ENCODE data around the gene CTNNA3. TPM values are rescaled to one million over a fixed set of nuclear protein-coding genes. Genes with fewer than 3 reads are reported as not detected.

Gene CTNNA3
- total RNA-seq, 1 donor from 2014 or later, result 3.3 TPM

- H3K36me3 Mint-ChIP-seq (ENCODE audit: unreplicated experiment), result no peaks in the 10 kb centered on the region
- H3K27ac Mint-ChIP-seq (ENCODE audit: unreplicated experiment), result no peak overlapping the region
- no peaks in the 10 kb centered on the region for H3K27me3 Mint-ChIP-seq (ENCODE audit: unreplicated experiment)
- H3K9me3 Mint-ChIP-seq (ENCODE audit: unreplicated experiment), result no peaks in the 10 kb centered on the region
- no peak overlapping the region for H3K4me3 Mint-ChIP-seq (ENCODE audit: unreplicated experiment)
- TF ChIP-seq CTCF (IDR thresholded peaks at IDR 0.05; ENCODE audit: partially characterized antibody, unreplicated experiment), result no peak
- H3K4me1 Mint-ChIP-seq (ENCODE audit: low read depth, unreplicated experiment), result peaks cover 2% of the 10 kb centered on the region
- no peak for DNase-seq
These were observed 576.3 kb downstream of the CTNNA3 start for GRCh38 chr10:67119651-67120050.

- peaks cover 2% of the 10 kb centered on the region for H3K4me1 Mint-ChIP-seq (ENCODE audit: low read depth, unreplicated experiment)
- no peak for DNase-seq
- no peaks in the 10 kb centered on the region for H3K36me3 Mint-ChIP-seq (ENCODE audit: unreplicated experiment)
- H3K27me3 Mint-ChIP-seq (ENCODE audit: unreplicated experiment), result peaks cover 2% of the 10 kb centered on the region
- no peak overlapping the region for H3K4me3 Mint-ChIP-seq (ENCODE audit: unreplicated experiment)
- no peak for TF ChIP-seq CTCF (IDR thresholded peaks at IDR 0.05; ENCODE audit: partially characterized antibody, unreplicated experiment)
- H3K27ac Mint-ChIP-seq (ENCODE audit: unreplicated experiment), result no peak overlapping the region
- H3K9me3 Mint-ChIP-seq (ENCODE audit: unreplicated experiment), result no peaks in the 10 kb centered on the region
These were observed 580.0 kb downstream of the CTNNA3 start for GRCh38 chr10:67115972-67116371.

- no peaks in the 10 kb centered on the region for H3K9me3 Mint-ChIP-seq (ENCODE audit: unreplicated experiment)
- H3K27me3 Mint-ChIP-seq (ENCODE audit: unreplicated experiment), result peaks cover 2% of the 10 kb centered on the region
- H3K27ac Mint-ChIP-seq (ENCODE audit: unreplicated experiment), result no peak overlapping the region
- no peaks in the 10 kb centered on the region for H3K36me3 Mint-ChIP-seq (ENCODE audit: unreplicated experiment)
- H3K4me3 Mint-ChIP-seq (ENCODE audit: unreplicated experiment), result no peak overlapping the region
- peaks cover 2% of the 10 kb centered on the region for H3K4me1 Mint-ChIP-seq (ENCODE audit: low read depth, unreplicated experiment)
- TF ChIP-seq CTCF (IDR thresholded peaks at IDR 0.05; ENCODE audit: partially characterized antibody, unreplicated experiment), result no peak
- DNase-seq, result no peak
These were observed 581.0 kb downstream of the CTNNA3 start for GRCh38 chr10:67114945-67115344.

GRCh38 chr10:67112765-67113164 is 583.2 kb downstream of the CTNNA3 start:
- H3K27me3 Mint-ChIP-seq (ENCODE audit: unreplicated experiment), result peaks cover 2% of the 10 kb centered on the region
- no peak overlapping the region for H3K27ac Mint-ChIP-seq (ENCODE audit: unreplicated experiment)
- H3K36me3 Mint-ChIP-seq (ENCODE audit: unreplicated experiment), result no peaks in the 10 kb centered on the region
- no peak for TF ChIP-seq CTCF (IDR thresholded peaks at IDR 0.05; ENCODE audit: partially characterized antibody, unreplicated experiment)
- peaks cover 2% of the 10 kb centered on the region for H3K4me1 Mint-ChIP-seq (ENCODE audit: low read depth, unreplicated experiment)
- H3K9me3 Mint-ChIP-seq (ENCODE audit: unreplicated experiment), result no peaks in the 10 kb centered on the region
- DNase-seq, result no peak
- no peak overlapping the region for H3K4me3 Mint-ChIP-seq (ENCODE audit: unreplicated experiment)

- Mint-ChIP-seq H3K27ac (ENCODE audit: unreplicated experiment) (no peak overlapping the region), H3K4me3 (ENCODE audit: unreplicated experiment) (no peak overlapping the region), H3K27me3 (ENCODE audit: unreplicated experiment) (peaks cover 2% of the 10 kb centered on the region), H3K9me3 (ENCODE audit: unreplicated experiment) (no peaks in the 10 kb centered on the region), H3K4me1 (ENCODE audit: low read depth, unreplicated experiment) (no peaks in the 10 kb centered on the region), H3K36me3 (ENCODE audit: unreplicated experiment) (no peaks in the 10 kb centered on the region)
- TF ChIP-seq CTCF (IDR thresholded peaks at IDR 0.05; ENCODE audit: partially characterized antibody, unreplicated experiment), result no peak
- no peak for DNase-seq
These were observed 585.7 kb downstream of the CTNNA3 start for GRCh38 chr10:67110286-67110685.
